ENCODE measurements around the gene CDK13.

The CDK13 gene

GRCh38 chr7:40047661-40048060 lies 97.6 kb downstream of the CDK13 start:
- DNase-seq = no peak
- H3K27me3 Mint-ChIP-seq (ENCODE audit: low read depth, poor library complexity) = no peaks in the 10 kb centered on the region
- no peaks in the 10 kb centered on the region for H3K9me3 Mint-ChIP-seq
- H3K27ac Mint-ChIP-seq = no peak overlapping the region
- H3K4me3 Mint-ChIP-seq = no peak overlapping the region
- TF ChIP-seq CTCF (IDR thresholded peaks at IDR 0.05) = no peak
- peaks cover 27% of the 10 kb centered on the region for H3K36me3 Mint-ChIP-seq (ENCODE audit: low read depth)
- H3K4me1 Mint-ChIP-seq = no peaks in the 10 kb centered on the region

- Mint-ChIP-seq H3K27me3 (ENCODE audit: low read depth, poor library complexity) (peaks cover 2% of the 10 kb centered on the region), H3K9me3 (no peaks in the 10 kb centered on the region), H3K36me3 (ENCODE audit: low read depth) (peaks cover 40% of the 10 kb centered on the region), H3K27ac (no peak overlapping the region), H3K4me1 (peaks cover 10% of the 10 kb centered on the region), H3K4me3 (no peak overlapping the region)
- DNase-seq = no peak
- no peak for TF ChIP-seq CTCF (IDR thresholded peaks at IDR 0.05)
Measured at GRCh38 chr7:40057292-40057691, 107.2 kb downstream of the CDK13 start.

GRCh38 chr7:40058026-40058425 lies 108.0 kb downstream of the CDK13 start:
- no peak overlapping the region for H3K27ac Mint-ChIP-seq
- no peaks in the 10 kb centered on the region for H3K9me3 Mint-ChIP-seq
- TF ChIP-seq CTCF (IDR thresholded peaks at IDR 0.05) = no peak
- H3K4me1 Mint-ChIP-seq = peaks cover 10% of the 10 kb centered on the region
- peaks cover 2% of the 10 kb centered on the region for H3K27me3 Mint-ChIP-seq (ENCODE audit: low read depth, poor library complexity)
- H3K36me3 Mint-ChIP-seq (ENCODE audit: low read depth) = peaks cover 47% of the 10 kb centered on the region
- no peak overlapping the region for H3K4me3 Mint-ChIP-seq
- DNase-seq = no peak

- peaks cover 2% of the 10 kb centered on the region for H3K27me3 Mint-ChIP-seq (ENCODE audit: low read depth, poor library complexity)
- no peak for TF ChIP-seq CTCF (IDR thresholded peaks at IDR 0.05)
- peaks cover 10% of the 10 kb centered on the region for H3K4me1 Mint-ChIP-seq
- peak overlapping the region; percentile 34 for H3K27ac Mint-ChIP-seq
- H3K36me3 Mint-ChIP-seq (ENCODE audit: low read depth) = peaks cover 50% of the 10 kb centered on the region
- no peak for DNase-seq
- H3K9me3 Mint-ChIP-seq = no peaks in the 10 kb centered on the region
- no peak overlapping the region for H3K4me3 Mint-ChIP-seq
Measured at GRCh38 chr7:40058636-40059035, 108.6 kb downstream of the CDK13 start.

GRCh38 chr7:40059057-40059456 lies 109.0 kb downstream of the CDK13 start:
- Mint-ChIP-seq H3K4me1 (peaks cover 10% of the 10 kb centered on the region), H3K36me3 (ENCODE audit: low read depth) (peaks cover 50% of the 10 kb centered on the region), H3K27me3 (ENCODE audit: low read depth, poor library complexity) (peaks cover 2% of the 10 kb centered on the region), H3K27ac (no peak overlapping the region), H3K9me3 (no peaks in the 10 kb centered on the region), H3K4me3 (no peak overlapping the region)
- no peak for TF ChIP-seq CTCF (IDR thresholded peaks at IDR 0.05)
- DNase-seq = no peak

- H3K27ac Mint-ChIP-seq = no peak overlapping the region
- no peak for TF ChIP-seq CTCF (IDR thresholded peaks at IDR 0.05)
- H3K27me3 Mint-ChIP-seq (ENCODE audit: low read depth, poor library complexity) = no peaks in the 10 kb centered on the region
- no peaks in the 10 kb centered on the region for H3K9me3 Mint-ChIP-seq
- no peaks in the 10 kb centered on the region for H3K4me1 Mint-ChIP-seq
- DNase-seq = no peak
- H3K4me3 Mint-ChIP-seq = no peak overlapping the region
- peaks cover 39% of the 10 kb centered on the region for H3K36me3 Mint-ChIP-seq (ENCODE audit: low read depth)
Measured at GRCh38 chr7:40072268-40072667, 122.2 kb downstream of the CDK13 start.
